GM12892 (cell line): Measurements from ENCODE around the gene PPP1R3F.

Experiments
- POLR2A ChIP-seq: IDR thresholded peaks from 2 replicates; pipeline ENCODE4 v1.6.1; 2011; ENCODE audit warnings: low read depth, low read length, control low read depth
- POLR2AphosphoS5 ChIP-seq: IDR thresholded peaks from 2 replicates; pipeline ENCODE4 v1.6.1; 2011; ENCODE audit warnings: low read depth, low read length, control low read depth
- TAF1 ChIP-seq: IDR thresholded peaks from 2 replicates; pipeline ENCODE4 v1.6.1; 2011; ENCODE audit warnings: low read depth, mild to moderate bottlenecking, control low read depth, low read length, borderline replicate concordance

DNA sequence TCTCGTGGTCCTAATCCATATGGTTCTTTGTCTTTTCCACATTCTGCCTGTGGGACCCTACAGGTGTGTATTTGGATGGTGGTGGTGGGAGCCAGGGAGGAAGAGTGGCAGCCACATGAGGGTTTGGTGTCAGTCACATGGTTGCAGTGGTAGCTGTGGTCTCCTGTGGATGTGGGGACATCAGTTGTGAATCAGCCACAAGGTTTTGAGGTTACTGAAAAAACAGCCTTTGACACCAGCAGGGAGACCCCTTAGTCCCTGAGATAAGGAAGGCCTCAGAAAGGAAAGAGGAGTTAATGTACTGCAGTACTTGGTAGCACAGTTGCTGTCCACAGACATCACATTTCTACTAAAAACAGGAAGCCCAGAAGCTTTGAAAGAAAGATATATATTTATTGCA lies 18.1 kb downstream of the PPP1R3F start:
- TF ChIP-seq POLR2A: no peak
- no peak for TF ChIP-seq TAF1
- no peak for TF ChIP-seq POLR2AphosphoS5
